Measurements from ENCODE around the gene SEC16B. TPM values are rescaled to one million over a fixed set of nuclear protein-coding genes. Genes with fewer than 3 reads are reported as not detected.

Gene SEC16B, protein sequence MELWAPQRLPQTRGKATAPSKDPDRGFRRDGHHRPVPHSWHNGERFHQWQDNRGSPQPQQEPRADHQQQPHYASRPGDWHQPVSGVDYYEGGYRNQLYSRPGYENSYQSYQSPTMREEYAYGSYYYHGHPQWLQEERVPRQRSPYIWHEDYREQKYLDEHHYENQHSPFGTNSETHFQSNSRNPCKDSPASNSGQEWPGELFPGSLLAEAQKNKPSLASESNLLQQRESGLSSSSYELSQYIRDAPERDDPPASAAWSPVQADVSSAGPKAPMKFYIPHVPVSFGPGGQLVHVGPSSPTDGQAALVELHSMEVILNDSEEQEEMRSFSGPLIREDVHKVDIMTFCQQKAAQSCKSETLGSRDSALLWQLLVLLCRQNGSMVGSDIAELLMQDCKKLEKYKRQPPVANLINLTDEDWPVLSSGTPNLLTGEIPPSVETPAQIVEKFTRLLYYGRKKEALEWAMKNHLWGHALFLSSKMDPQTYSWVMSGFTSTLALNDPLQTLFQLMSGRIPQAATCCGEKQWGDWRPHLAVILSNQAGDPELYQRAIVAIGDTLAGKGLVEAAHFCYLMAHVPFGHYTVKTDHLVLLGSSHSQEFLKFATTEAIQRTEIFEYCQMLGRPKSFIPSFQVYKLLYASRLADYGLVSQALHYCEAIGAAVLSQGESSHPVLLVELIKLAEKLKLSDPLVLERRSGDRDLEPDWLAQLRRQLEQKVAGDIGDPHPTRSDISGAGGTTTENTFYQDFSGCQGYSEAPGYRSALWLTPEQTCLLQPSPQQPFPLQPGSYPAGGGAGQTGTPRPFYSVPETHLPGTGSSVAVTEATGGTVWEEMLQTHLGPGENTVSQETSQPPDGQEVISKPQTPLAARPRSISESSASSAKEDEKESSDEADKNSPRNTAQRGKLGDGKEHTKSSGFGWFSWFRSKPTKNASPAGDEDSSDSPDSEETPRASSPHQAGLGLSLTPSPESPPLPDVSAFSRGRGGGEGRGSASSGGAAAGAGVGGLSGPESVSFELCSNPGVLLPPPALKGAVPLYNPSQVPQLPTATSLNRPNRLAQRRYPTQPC
- 1.5 and 3.2 TPM in 2 replicates for total RNA-seq

DNA sequence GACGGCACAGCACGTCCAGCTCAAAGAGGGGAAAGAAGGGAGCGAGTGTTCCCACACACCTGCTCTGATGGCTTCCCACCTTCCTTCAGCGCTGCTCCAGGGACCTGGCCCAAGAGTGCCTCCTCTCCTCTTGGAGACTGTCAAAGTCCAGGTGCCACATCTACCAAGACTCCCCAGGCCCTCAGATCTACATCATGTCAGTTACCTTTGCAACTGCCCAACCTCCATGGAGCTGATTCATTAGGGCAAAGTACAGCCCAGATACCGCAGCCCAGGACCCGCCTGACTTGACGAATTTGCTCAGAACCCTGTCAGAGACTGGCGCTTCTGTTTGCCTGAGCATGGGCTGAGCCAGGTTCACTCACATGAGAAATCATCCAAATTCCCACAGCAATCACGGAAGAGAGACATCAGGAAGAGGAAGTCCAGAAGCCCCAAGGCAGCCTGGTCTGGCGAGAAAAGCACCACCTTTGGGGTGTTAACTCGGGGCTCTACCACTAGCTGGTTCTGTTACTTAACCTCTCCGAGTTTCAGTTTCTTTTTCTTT lies at the start of gene SEC16B:
TSS of gene SEC16B (minus strand) at position 234 of the 547 bp plus-strand sequence. CDS start 2,077 bp downstream, outside the sequence.

Other genes starting within 250 kb of the SEC16B start
- gene RASAL2, start 124.0 kb upstream of the SEC16B start, total RNA-seq, result 12.2 and 19.5 TPM in 2 replicates

All from mesangial cell (primary cell).